Measurements from ENCODE around the gene RPS6KA2.

- TF ChIP-seq ZNF384 (IDR thresholded peaks at IDR 0.05) (no peak), HDGF (IDR thresholded peaks at IDR 0.05; ENCODE audit: borderline replicate concordance) (no peak), BHLHE40 (IDR thresholded peaks at IDR 0.05; ENCODE audit: borderline replicate concordance) (no peak), SP1 (IDR thresholded peaks at IDR 0.05) (no peak), FOXM1 (IDR thresholded peaks at IDR 0.05; ENCODE audit: borderline replicate concordance) (no peak), ELF4 (IDR thresholded peaks at IDR 0.05) (no peak), SUZ12 (IDR thresholded peaks at IDR 0.05) (no peak)
- TF ChIP-seq, protein P1, sequence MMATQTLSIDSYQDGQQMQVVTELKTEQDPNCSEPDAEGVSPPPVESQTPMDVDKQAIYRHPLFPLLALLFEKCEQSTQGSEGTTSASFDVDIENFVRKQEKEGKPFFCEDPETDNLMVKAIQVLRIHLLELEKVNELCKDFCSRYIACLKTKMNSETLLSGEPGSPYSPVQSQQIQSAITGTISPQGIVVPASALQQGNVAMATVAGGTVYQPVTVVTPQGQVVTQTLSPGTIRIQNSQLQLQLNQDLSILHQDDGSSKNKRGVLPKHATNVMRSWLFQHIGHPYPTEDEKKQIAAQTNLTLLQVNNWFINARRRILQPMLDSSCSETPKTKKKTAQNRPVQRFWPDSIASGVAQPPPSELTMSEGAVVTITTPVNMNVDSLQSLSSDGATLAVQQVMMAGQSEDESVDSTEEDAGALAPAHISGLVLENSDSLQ (IDR thresholded peaks at IDR 0.05) = no peak
These were observed 245.1 kb downstream of the RPS6KA2 start for GRCh38 chr6:166381733-166382499.
